C1 segment of cervical spinal cord (tissue), 14 donors: ENCODE data around the gene DBI.
"Not testable (repeated sequence)": the region's sequence is repeated elsewhere in the genome, so short reads cannot be mapped to it uniquely, and the experiment has no call there.

ENCODE experiments used
- DNase-seq, 14 donors: peaks; one replicate each; lab custom pipeline; 2025; lab: John Stamatoyannopoulos, UW

Gene DBI

GRCh38 chr2:119365436-119365835, 1.3 kb upstream of the DBI start:
- no peak for DNase-seq

GRCh38 chr2:119366161-119366648, 572 bp upstream of the DBI start:
- no peak for DNase-seq

- peak in 13 of 14 donors; percentile 40 to 87 (median 70) for DNase-seq
Observed at GRCh38 chr2:119367472-119368099, 809 bp downstream of the DBI start.

GRCh38 chr2:119369845-119370244, 3.1 kb downstream of the DBI start:
- DNase-seq = peak in 1 of 14 donors; percentile 3

- DNase-seq = peak in 13 of 14 donors; percentile 24 to 89 (median 74)
Observed at GRCh38 chr2:119371111-119371510, 4.3 kb downstream of the DBI start.

GRCh38 chr2:119372778-119373568, 6.2 kb downstream of the DBI start:
- no peak for DNase-seq

- DNase-seq = not testable (repeated sequence)
Observed at GRCh38 chr2:119373907-119374745, 7.3 kb downstream of the DBI start.

- DNase-seq = not testable (repeated sequence)
Observed at GRCh38 chr2:119376406-119376805, 9.6 kb downstream of the DBI start.

- no peak for DNase-seq
Observed at GRCh38 chr2:119376810-119377209, 10.0 kb downstream of the DBI start.

- no peak for DNase-seq
Observed at GRCh38 chr2:119377294-119377992, 10.7 kb downstream of the DBI start.

- DNase-seq = no peak
Observed at GRCh38 chr2:119377993-119378345, 11.2 kb downstream of the DBI start.

GRCh38 chr2:119378566-119378965, 11.8 kb downstream of the DBI start:
- DNase-seq = no peak

- DNase-seq = peak in 1 of 14 donors; percentile 15
Observed at GRCh38 chr2:119383410-119384140, 16.8 kb downstream of the DBI start.

- DNase-seq = no peak
Observed at GRCh38 chr2:119384971-119385370, 18.2 kb downstream of the DBI start.

GRCh38 chr2:119385466-119385865, 18.7 kb downstream of the DBI start:
- DNase-seq = no peak

- peak in 12 of 14 donors; percentile 19 to 66 (median 42) for DNase-seq
Observed at GRCh38 chr2:119387381-119388129, 20.8 kb downstream of the DBI start.

- DNase-seq = peak in 1 of 14 donors; percentile 40
Observed at GRCh38 chr2:119389615-119390306, 23.0 kb downstream of the DBI start.

- DNase-seq = no peak
Observed at GRCh38 chr2:119393971-119394748, 27.4 kb downstream of the DBI start.

- no peak for DNase-seq
Observed at GRCh38 chr2:119397196-119397595, 30.4 kb downstream of the DBI start.
